Endothelial cell of umbilical vein (primary cell): Measurements from ENCODE around the gene ANKIB1. TPM values are rescaled to one million over a fixed set of nuclear protein-coding genes. Genes with fewer than 3 reads are reported as not detected.

Experiments used
- BruUV-seq: library from RNA; stranded (reverse); fragments of 400-500 nt; replicated peaks from 2 replicates; lab custom pipeline; 2021; lab: Mats Ljungman, UMichigan
- CTCF ChIA-PET: fragments of 300-600, 350-600 bp; sonication (Branson Sonifier 250); formaldehyde crosslinking; loops from one replicate; lab custom pipeline; 2021; ENCODE audit warnings: antibody characterized with exemption, inconsistent platforms; lab: Charles Lee
- POLR2A ChIA-PET: fragments of 300-600, 350-600 bp; sonication (Branson Sonifier 250); formaldehyde crosslinking; loops from one replicate; lab custom pipeline; 2021; ENCODE audit warnings: antibody characterized with exemption, inconsistent platforms; lab: Charles Lee
- DNase-seq: peaks from one replicate; pipeline ENCODE4 v3.0.0-alpha.2; 2011; ENCODE audit warnings: low read depth, low spot score
- FAIRE-seq: peaks from 2 replicates; lab custom pipeline; 2011; peaks lifted over from hg19 to GRCh38; lab: Jason Lieb, UNC
- H2AFZ ChIP-seq: 2 replicates; pipeline ENCODE4 v1.6.0; 2012; ENCODE audit warnings: low read depth, low read length, control low read depth, inconsistent platforms
- H3K27ac ChIP-seq: 2 replicates; pipeline ENCODE4 v1.5.1; 2011; ENCODE audit warnings: low read depth, mild to moderate bottlenecking, control low read depth, low read length, moderate library complexity; ENCODE audit not compliant: insufficient read depth
- H3K27me3 ChIP-seq, 2 experiments: 2 replicates each; pipeline versions ENCODE4 v1.6.0 to v1.6.1; 2011; ENCODE audit warnings: low read length in 2 of 2, mixed read lengths in 1 of 2; ENCODE audit not compliant: control insufficient read depth in 2 of 2, insufficient read depth in 2 of 2
- H3K36me3 ChIP-seq, 2 experiments: 2 replicates in 1 of 2; 3 replicates in 1 of 2; pipeline ENCODE4 v1.5.1; 2011; ENCODE audit warnings: low read length in 2 of 2, mild to moderate bottlenecking in 1 of 2, moderate library complexity in 1 of 2; ENCODE audit not compliant: control insufficient read depth in 2 of 2, insufficient read depth in 2 of 2; ENCODE audit errors: extremely low read depth in 1 of 2
- H3K4me1 ChIP-seq: 3 replicates; pipeline ENCODE4 v1.5.1; 2011; ENCODE audit warnings: mild to moderate bottlenecking, low read length; ENCODE audit not compliant: control insufficient read depth, insufficient read depth; ENCODE audit errors: extremely low read depth
- H3K4me2 ChIP-seq: 2 replicates; pipeline ENCODE4 v1.6.1; 2011; ENCODE audit warnings: low read length, control low read depth, mixed read lengths; ENCODE audit not compliant: insufficient read depth
- H3K4me3 ChIP-seq, 3 experiments: fragments of 200-600 bp in 1 of 3; sonication (generic), shearing (Covaris generic) in 1 of 3; replicated peaks in 1 of 3; 2 replicates each; pipeline ENCODE4 v1.5.1; 2011 to 2016; ENCODE audit warnings: control low read depth in 3 of 3, low read length in 3 of 3, mild to moderate bottlenecking in 2 of 3, inconsistent platforms in 1 of 3, low read depth in 1 of 3, moderate library complexity in 1 of 3; ENCODE audit not compliant: insufficient read depth in 1 of 3
- H3K79me2 ChIP-seq: 2 replicates; pipeline ENCODE4 v1.6.0; 2012; ENCODE audit warnings: low read length, inconsistent platforms; ENCODE audit not compliant: control insufficient read depth, insufficient read depth
- H3K9ac ChIP-seq: replicated peaks from 2 replicates; pipeline ENCODE3; 2011; ENCODE audit warnings: low read length, control low read depth; ENCODE audit not compliant: insufficient read depth; ENCODE audit errors: extremely low read depth
- H3K9me1 ChIP-seq: replicated peaks from 3 replicates; pipeline ENCODE4 v1.6.0; 2011; ENCODE audit warnings: mild to moderate bottlenecking, low read length; ENCODE audit not compliant: control insufficient read depth, insufficient read depth; ENCODE audit errors: extremely low read depth
- H3K9me3 ChIP-seq: replicated peaks from 2 replicates; pipeline ENCODE4 v1.5.1; 2012; ENCODE audit warnings: low read length, inconsistent platforms; ENCODE audit not compliant: control insufficient read depth, insufficient read depth
- H4K20me1 ChIP-seq: replicated peaks from 2 replicates; pipeline ENCODE3; 2011; ENCODE audit warnings: mild to moderate bottlenecking, low read length; ENCODE audit not compliant: control insufficient read depth, insufficient read depth; ENCODE audit errors: extremely low read depth
- EZH2 ChIP-seq: IDR thresholded peaks from 2 replicates; pipeline ENCODE4 v1.6.1; 2012; ENCODE audit warnings: borderline replicate concordance, low read depth, mild to moderate bottlenecking, moderate library complexity, low read length, inconsistent platforms; ENCODE audit not compliant: severe bottlenecking
- FOS ChIP-seq: IDR thresholded peaks from 2 replicates; pipeline ENCODE4 v1.6.1; 2011; ENCODE audit warnings: mild to moderate bottlenecking, low read length, moderate library complexity, borderline replicate concordance; ENCODE audit not compliant: insufficient read depth
- GATA2 ChIP-seq: IDR thresholded peaks from 2 replicates; pipeline ENCODE4 v1.7.0; 2011; ENCODE audit warnings: low read depth, mild to moderate bottlenecking, moderate library complexity, mixed read lengths, low read length; ENCODE audit not compliant: insufficient read length, insufficient read depth
- JUN ChIP-seq: IDR thresholded peaks from 2 replicates; pipeline ENCODE4 v1.6.1; 2011; ENCODE audit warnings: borderline replicate concordance, low read depth; ENCODE audit not compliant: insufficient read length, insufficient read depth
- MYC ChIP-seq: IDR thresholded peaks from one replicate; pipeline ENCODE4 v1.6.1; 2011; ENCODE audit warnings: mild to moderate bottlenecking, low read depth, low read length
- POLR2A ChIP-seq: IDR thresholded peaks from 2 replicates; pipeline ENCODE4 v1.6.1; 2012; ENCODE audit warnings: low read depth, mild to moderate bottlenecking, control low read depth, low read length
- POLR2AphosphoS5 ChIP-seq: IDR thresholded peaks from 2 replicates; pipeline ENCODE4 v1.6.1; 2012; ENCODE audit warnings: low read depth, mild to moderate bottlenecking, control low read depth, low read length, moderate library complexity; ENCODE audit not compliant: insufficient read depth
- dilution Hi-C: fragments of 300-500 bp; cut with MboI; formaldehyde crosslinking; loops from one replicate; pipeline ENCODE4 v1.15.0; 2019; ENCODE audit warnings: low sequenced_read_pairs; ENCODE audit not compliant: extremely low pct_ligation_motif_present
- intact Hi-C: fragments of 100-400 bp; cut with micrococcal nuclease; formaldehyde crosslinking; loops from one replicate; pipeline ENCODE4 v1.10.0; 2022
- polyA plus RNA-seq, 4 experiments: library from polyadenylated mRNA; depleted of rRNA in 3 of 4; stranded (reverse) in 3 of 4; unstranded in 1 of 4; fragments of >200 nt; gene quantifications; 2 replicates each; pipeline versions ENCODE4 v1.2.1 to v1.2.3, GENCODE V29; 2011 to 2012; ENCODE audit warnings: missing spikeins in 1 of 4
- total RNA-seq: library from RNA; stranded (reverse); gene quantifications from 2 replicates; pipeline ENCODE4 v1.2.3, GENCODE V29; 2021
- TF ChIP-seq, protein P1 (sequence below): IDR thresholded peaks from 2 replicates; pipeline ENCODE4 v1.6.1; 2011; ENCODE audit not compliant: insufficient read depth, insufficient read length
- TF ChIP-seq, protein P2 (sequence below), 2 donors: IDR thresholded peaks; 1 replicate in 1 of 2; 2 replicates in 1 of 2; pipeline ENCODE4 v1.5.1; 2011; ENCODE audit warnings: low read length in 2 of 2, mild to moderate bottlenecking in 2 of 2, moderate library complexity in 2 of 2, control low read depth in 1 of 2, inconsistent platforms in 1 of 2, low read depth in 1 of 2; ENCODE audit not compliant: insufficient read depth in 1 of 2; ENCODE audit errors: extremely low read depth in 1 of 2

Gene ANKIB1
- total and polyA plus RNA-seq, 2 donors (not counting 3 experiments of a cell fraction or from before 2014, with no cell fraction given): 16.9 to 56.5 TPM

DNA sequence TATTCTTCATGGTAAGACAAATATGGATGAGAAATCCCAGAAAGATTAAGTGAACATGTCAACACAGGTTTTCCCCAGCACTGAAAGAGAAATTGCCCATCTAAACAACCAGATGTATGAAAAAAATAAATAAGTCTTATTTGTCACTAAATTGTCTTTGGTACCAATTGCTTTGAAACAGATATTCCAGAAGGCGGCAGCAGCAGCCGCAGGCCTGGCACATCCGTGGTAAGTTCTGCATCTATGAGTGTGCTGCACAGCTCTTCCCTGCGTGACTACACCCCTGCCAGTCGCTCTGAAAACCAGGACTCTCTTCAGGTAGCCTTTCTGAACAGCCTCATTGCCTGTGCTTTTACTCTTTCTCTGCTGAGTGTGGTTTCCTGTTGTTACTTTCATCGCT lies 151.8 kb downstream of the ANKIB1 start:
- Histone ChIP-seq H3K4me2 (no peak overlapping the region), H3K4me1 (no peaks in the 10 kb centered on the region), H3K9me1 (no peaks in the 10 kb centered on the region), H3K4me3 (no peak overlapping the region), H4K20me1 (no peaks in the 10 kb centered on the region), H2AFZ (no peak overlapping the region), H3K79me2 (no peaks in the 10 kb centered on the region), H3K9me3 (no peaks in the 10 kb centered on the region), H3K27me3 (no peaks in the 10 kb centered on the region), H3K36me3 (peaks cover 6 to 7% of the 10 kb centered on the region in 2 experiments), H3K9ac (no peak overlapping the region), H3K27ac (no peak overlapping the region)
- TF ChIP-seq GATA2 (no peak), FOS (no peak), MYC (no peak), POLR2A (no peak), EZH2 (no peak), POLR2AphosphoS5 (no peak), JUN (no peak)
- TF ChIP-seq, protein P1, sequence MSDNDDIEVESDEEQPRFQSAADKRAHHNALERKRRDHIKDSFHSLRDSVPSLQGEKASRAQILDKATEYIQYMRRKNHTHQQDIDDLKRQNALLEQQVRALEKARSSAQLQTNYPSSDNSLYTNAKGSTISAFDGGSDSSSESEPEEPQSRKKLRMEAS: no peak
- TF ChIP-seq, protein P2, sequence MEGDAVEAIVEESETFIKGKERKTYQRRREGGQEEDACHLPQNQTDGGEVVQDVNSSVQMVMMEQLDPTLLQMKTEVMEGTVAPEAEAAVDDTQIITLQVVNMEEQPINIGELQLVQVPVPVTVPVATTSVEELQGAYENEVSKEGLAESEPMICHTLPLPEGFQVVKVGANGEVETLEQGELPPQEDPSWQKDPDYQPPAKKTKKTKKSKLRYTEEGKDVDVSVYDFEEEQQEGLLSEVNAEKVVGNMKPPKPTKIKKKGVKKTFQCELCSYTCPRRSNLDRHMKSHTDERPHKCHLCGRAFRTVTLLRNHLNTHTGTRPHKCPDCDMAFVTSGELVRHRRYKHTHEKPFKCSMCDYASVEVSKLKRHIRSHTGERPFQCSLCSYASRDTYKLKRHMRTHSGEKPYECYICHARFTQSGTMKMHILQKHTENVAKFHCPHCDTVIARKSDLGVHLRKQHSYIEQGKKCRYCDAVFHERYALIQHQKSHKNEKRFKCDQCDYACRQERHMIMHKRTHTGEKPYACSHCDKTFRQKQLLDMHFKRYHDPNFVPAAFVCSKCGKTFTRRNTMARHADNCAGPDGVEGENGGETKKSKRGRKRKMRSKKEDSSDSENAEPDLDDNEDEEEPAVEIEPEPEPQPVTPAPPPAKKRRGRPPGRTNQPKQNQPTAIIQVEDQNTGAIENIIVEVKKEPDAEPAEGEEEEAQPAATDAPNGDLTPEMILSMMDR (IDR thresholded peaks at IDR 0.05; ENCODE audit: extremely low read depth in 1 of 2, insufficient read depth in 1 of 2, low read depth in 1 of 2, low read length in 2 of 2): no peak
- ChIA-PET CTCF (no interaction called here), POLR2A (no interaction called here)
- intact Hi-C loops: no loop called here
- dilution Hi-C loops: no loop called here
- FAIRE-seq: no peak
- no peak for DNase-seq
- no TSS peak for BruUV-seq
